ENCODE measurements around the gene ITPR2. TPM values are rescaled to one million over a fixed set of nuclear protein-coding genes. Genes with fewer than 3 reads are reported as not detected.

The ITPR2 gene
- polyA plus RNA-seq, 2 of the 4 experiments (the other 2 are of a cell fraction), result 3.1 to 8.1 TPM

- TF ChIP-seq TP53 (CRISPR knock-in tag; IDR thresholded peaks at IDR 0.05) (no peak), CTCF (IDR thresholded peaks at IDR 0.05) (no peak), HOXB13 (CRISPR knock-in tag; IDR thresholded peaks at IDR 0.05; ENCODE audit: low read depth) (no peak), HDAC2 (IDR thresholded peaks at IDR 0.05) (no peak), TFCP2L1 (CRISPR knock-in tag; IDR thresholded peaks at IDR 0.05) (no peak), RARB (CRISPR knock-in tag; IDR thresholded peaks at IDR 0.05) (no peak), JUNB (IDR thresholded peaks at IDR 0.05) (no peak), ATOH8 (CRISPR knock-in tag; IDR thresholded peaks at IDR 0.05; ENCODE audit: low read depth) (no peak), NFE2L2 (conservative IDR thresholded peaks at IDR 0.05; ENCODE audit: low read length) (no peak), MYC (IDR thresholded peaks at IDR 0.05; ENCODE audit: borderline replicate concordance, low read length) (no peak), REST (IDR thresholded peaks at IDR 0.05) (no peak), CBX2 (IDR thresholded peaks at IDR 0.05; ENCODE audit: borderline replicate concordance, low read depth) (no peak), SREBF2 (IDR thresholded peaks at IDR 0.05) (no peak), HOXA7 (CRISPR knock-in tag; IDR thresholded peaks at IDR 0.05) (no peak), EHMT2 (IDR thresholded peaks at IDR 0.05; ENCODE audit: low read depth) (no peak), RCOR1 (IDR thresholded peaks at IDR 0.05; ENCODE audit: low read depth, low read length) (no peak)
- no peak overlapping the region for H3K4me2 ChIP-seq
- no peak for FAIRE-seq
- WGBS (ENCODE audit: missing lambda C conversion rate), result 73% methylated on average over 14 of the region's 14 CpGs
- no peaks in the 10 kb centered on the region for H3K9me3 ChIP-seq
- POLR2A ChIA-PET, result interaction anchor here (1.0 kb wide), 1 partner anchor 13 kb away, joined by 3 read pairs; no protein-coding TSS in a partner anchor
- no peak for ATAC-seq
- H3K4me3 ChIP-seq, result no peak overlapping the region
- CTCF ChIA-PET, result interaction anchor here (0.6 to 1.4 kb wide), 2 partner anchors 9 to 98 kb away, joined by 3 read pairs; no protein-coding TSS in a partner anchor
- no peaks in the 10 kb centered on the region for H3K4me1 ChIP-seq
- no peak overlapping the region for H3K27ac ChIP-seq
- no peak for DNase-seq (ENCODE audit: low read depth in 1 of 2, low spot score in 1 of 2)
Measured at GRCh38 chr12:26287671-26288381, 545.2 kb downstream of the ITPR2 start.

Small RNAs within 50 kb of the gene (small RNA-seq; reads per million reads assigned to genes)
- 0 reads per million in 6 experiments for gene RNA5SP354

Other genes with a start within 250 kb of the ITPR2 start
- 41.2 and 71.7 TPM in 2 replicates for gene INTS13, start 104.8 kb upstream of the ITPR2 start, polyA plus RNA-seq (2011; rRNA removed)
- 30.9 to 39.7 TPM (median 34.9 TPM) in 3 replicates for gene INTS13, start 104.8 kb upstream of the ITPR2 start, polyA plus RNA-seq (2017; fragmentation: RNase III; extraction: RNeasy Plus Mini Kit Qiagen cat#74134 plus additional on column Dnase treatment)
- gene FGFR1OP2, start 105.3 kb upstream of the ITPR2 start, polyA plus RNA-seq (2011; rRNA removed), result 37.0 and 51.1 TPM in 2 replicates
- 36.3 to 40.7 TPM (median 38.3 TPM) in 3 replicates for gene FGFR1OP2, start 105.3 kb upstream of the ITPR2 start, polyA plus RNA-seq (2017; fragmentation: RNase III; extraction: RNeasy Plus Mini Kit Qiagen cat#74134 plus additional on column Dnase treatment)
- 177 and 329 TPM in 2 replicates for gene TM7SF3, start 181.2 kb upstream of the ITPR2 start, polyA plus RNA-seq (2011; rRNA removed)
- 67.8 to 68.3 TPM (median 67.9 TPM) in 3 replicates for gene TM7SF3, start 181.2 kb upstream of the ITPR2 start, polyA plus RNA-seq (2017; fragmentation: RNase III; extraction: RNeasy Plus Mini Kit Qiagen cat#74134 plus additional on column Dnase treatment)
- 73.5 and 75.9 TPM in 2 replicates for gene MED21, start 189.4 kb upstream of the ITPR2 start, polyA plus RNA-seq (2011; rRNA removed)
- 24.0 to 28.3 TPM (median 26.5 TPM) in 3 replicates for gene MED21, start 189.4 kb upstream of the ITPR2 start, polyA plus RNA-seq (2017; fragmentation: RNase III; extraction: RNeasy Plus Mini Kit Qiagen cat#74134 plus additional on column Dnase treatment)
- not detected in 2 replicates for gene C12orf71, start 249.4 kb upstream of the ITPR2 start, polyA plus RNA-seq (2011; rRNA removed)
- gene C12orf71, start 249.4 kb upstream of the ITPR2 start, polyA plus RNA-seq (2017; fragmentation: RNase III; extraction: RNeasy Plus Mini Kit Qiagen cat#74134 plus additional on column Dnase treatment), result not detected in 3 replicates

Measured in A549 (cell line).